ENCODE measurements around the gene ZNF205.
A peak's percentile ranks its signal among the peaks of the same experiment; 100 is the strongest.
"Not testable (repeated sequence)": the region's sequence is repeated elsewhere in the genome, so short reads cannot be mapped to it uniquely, and the experiment has no call there.

The ZNF205 gene

GRCh38 chr16:3131755-3132377 is 19.5 kb downstream of the ZNF205 start:
- peak in 1 of 2 donors; percentile 28 for DNase-seq (ENCODE audit: low read depth in 2 of 2)

- no peak for DNase-seq (ENCODE audit: low read depth in 2 of 2)
Measured at GRCh38 chr16:3133844-3134243, 21.5 kb downstream of the ZNF205 start.

GRCh38 chr16:3134338-3135125 is 22.1 kb downstream of the ZNF205 start, which contains the start of gene ZNF213:
Gene ZNF213 (plus strand): TSS chr16:3135029. CDS start chr16:3137281, 2,252 bp downstream.
- peak; percentile 83 for DNase-seq (ENCODE audit: low read depth in 2 of 2)

- no peak for DNase-seq (ENCODE audit: low read depth in 2 of 2)
Measured at GRCh38 chr16:3135126-3135715, 22.8 kb downstream of the ZNF205 start.

- DNase-seq (ENCODE audit: low read depth in 2 of 2): no peak
Measured at GRCh38 chr16:3137267-3137666, 24.9 kb downstream of the ZNF205 start.

GRCh38 chr16:3138342-3138741 is 26.0 kb downstream of the ZNF205 start:
- DNase-seq (ENCODE audit: low read depth in 2 of 2): no peak

- no peak for DNase-seq (ENCODE audit: low read depth in 2 of 2)
Measured at GRCh38 chr16:3138823-3139426, 26.5 kb downstream of the ZNF205 start.

- DNase-seq (ENCODE audit: low read depth in 2 of 2): not testable (repeated sequence)
Measured at GRCh38 chr16:3139561-3139960, 27.2 kb downstream of the ZNF205 start.

GRCh38 chr16:3140603-3141427 is 28.4 kb downstream of the ZNF205 start:
- DNase-seq (ENCODE audit: low read depth in 2 of 2): no peak

- DNase-seq (ENCODE audit: low read depth in 2 of 2): no peak
Measured at GRCh38 chr16:3141781-3142311, 29.5 kb downstream of the ZNF205 start.

- no peak for DNase-seq (ENCODE audit: low read depth in 2 of 2)
Measured at GRCh38 chr16:3142327-3142726, 29.9 kb downstream of the ZNF205 start.

GRCh38 chr16:3142770-3143169 is 30.4 kb downstream of the ZNF205 start:
- no peak for DNase-seq (ENCODE audit: low read depth in 2 of 2)

GRCh38 chr16:3143189-3143588 is 30.8 kb downstream of the ZNF205 start:
- no peak for DNase-seq (ENCODE audit: low read depth in 2 of 2)

GRCh38 chr16:3143598-3144320 is 31.4 kb downstream of the ZNF205 start:
- DNase-seq (ENCODE audit: low read depth in 2 of 2): no peak

GRCh38 chr16:3144321-3144983 is 32.1 kb downstream of the ZNF205 start:
- DNase-seq (ENCODE audit: low read depth in 2 of 2): no peak

- DNase-seq (ENCODE audit: low read depth in 2 of 2): no peak
Measured at GRCh38 chr16:3145151-3145550, 32.8 kb downstream of the ZNF205 start.

- DNase-seq (ENCODE audit: low read depth in 2 of 2): no peak
Measured at GRCh38 chr16:3145660-3146059, 33.3 kb downstream of the ZNF205 start.

- no peak for DNase-seq (ENCODE audit: low read depth in 2 of 2)
Measured at GRCh38 chr16:3147046-3147756, 34.8 kb downstream of the ZNF205 start.

- no peak for DNase-seq (ENCODE audit: low read depth in 2 of 2)
Measured at GRCh38 chr16:3147757-3148104, 35.3 kb downstream of the ZNF205 start.
